GM23338 (cell line): ENCODE results near the gene PCCB.

Experiments used
- CREB1 ChIP-seq: fragments of 250-450 bp; sonication (Bioruptor Pico); IDR thresholded peaks from 2 replicates; pipeline ENCODE4 v1.5.0; 2020; ENCODE audit warnings: low read depth, mild to moderate bottlenecking, moderate library complexity
- CTCF ChIP-seq, 2 experiments: fragments of 200-600 bp in 1 of 2; sonication (generic) in 1 of 2; conservative IDR thresholded peaks; 2 replicates each; pipeline versions ENCODE4 v1.5.1 to v1.6.1; 2016 to 2017; ENCODE audit warnings: antibody characterized with exemption in 2 of 2, low read depth in 2 of 2, mild to moderate bottlenecking in 2 of 2, moderate library complexity in 1 of 2
- ETS1 ChIP-seq: IDR thresholded peaks from 2 replicates; pipeline ENCODE4 v1.6.1; 2016; ENCODE audit warnings: antibody characterized with exemption
- EZH2 ChIP-seq: fragments of 200-600 bp; sonication (generic); IDR thresholded peaks from one replicate; pipeline ENCODE4 v1.8.0; 2017; ENCODE audit warnings: antibody characterized with exemption, mild to moderate bottlenecking, low read depth; ENCODE audit not compliant: unreplicated experiment
- EZH2phosphoT487 ChIP-seq: fragments of 200-600 bp; sonication (generic); IDR thresholded peaks from one replicate; pipeline ENCODE4 v1.8.1; 2018; ENCODE audit warnings: antibody characterized with exemption; ENCODE audit not compliant: unreplicated experiment
- JUNB ChIP-seq: IDR thresholded peaks from one replicate; pipeline ENCODE4 v1.6.1; 2016; ENCODE audit warnings: antibody characterized with exemption; ENCODE audit not compliant: unreplicated experiment
- POLR2AphosphoS5 ChIP-seq: IDR thresholded peaks from 2 replicates; pipeline ENCODE4 v1.6.1; 2016; ENCODE audit warnings: antibody characterized with exemption, low read depth
- ZNF114 ChIP-seq: fragments of 250-450 bp; sonication (Bioruptor Pico); IDR thresholded peaks from 2 replicates; pipeline ENCODE4 v1.5.0; 2020; ENCODE audit warnings: mild to moderate bottlenecking, moderate library complexity
- ZNF331 ChIP-seq: fragments of 250-450 bp; sonication (Bioruptor Pico); IDR thresholded peaks from 2 replicates; pipeline ENCODE4 v1.5.0; 2020; ENCODE audit warnings: low read depth, mild to moderate bottlenecking, moderate library complexity
- TF ChIP-seq, protein P1 (sequence below): IDR thresholded peaks from one replicate; pipeline ENCODE4 v1.6.1; 2018; ENCODE audit warnings: antibody characterized with exemption; ENCODE audit not compliant: unreplicated experiment

DNA sequence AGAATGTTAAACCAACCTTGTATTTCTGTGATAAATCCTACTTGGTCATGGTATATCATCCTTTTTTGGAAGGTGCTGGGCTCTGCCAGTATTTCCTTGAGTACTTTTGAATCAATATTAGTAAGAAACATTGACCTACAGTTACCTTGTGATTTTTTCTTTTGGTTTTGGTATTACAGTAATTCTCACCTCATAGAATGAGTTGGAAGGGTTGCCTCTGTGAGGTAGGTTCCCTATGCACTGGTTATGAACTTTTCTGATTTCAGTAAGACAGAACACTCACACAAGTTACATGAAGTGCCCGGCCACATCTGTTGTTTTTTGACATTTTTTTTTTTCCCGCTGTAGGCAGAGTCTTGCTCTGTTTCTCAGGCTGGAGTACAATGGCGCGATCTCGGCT is 20.0 kb downstream of the PCCB start:
- TF ChIP-seq, protein P1, sequence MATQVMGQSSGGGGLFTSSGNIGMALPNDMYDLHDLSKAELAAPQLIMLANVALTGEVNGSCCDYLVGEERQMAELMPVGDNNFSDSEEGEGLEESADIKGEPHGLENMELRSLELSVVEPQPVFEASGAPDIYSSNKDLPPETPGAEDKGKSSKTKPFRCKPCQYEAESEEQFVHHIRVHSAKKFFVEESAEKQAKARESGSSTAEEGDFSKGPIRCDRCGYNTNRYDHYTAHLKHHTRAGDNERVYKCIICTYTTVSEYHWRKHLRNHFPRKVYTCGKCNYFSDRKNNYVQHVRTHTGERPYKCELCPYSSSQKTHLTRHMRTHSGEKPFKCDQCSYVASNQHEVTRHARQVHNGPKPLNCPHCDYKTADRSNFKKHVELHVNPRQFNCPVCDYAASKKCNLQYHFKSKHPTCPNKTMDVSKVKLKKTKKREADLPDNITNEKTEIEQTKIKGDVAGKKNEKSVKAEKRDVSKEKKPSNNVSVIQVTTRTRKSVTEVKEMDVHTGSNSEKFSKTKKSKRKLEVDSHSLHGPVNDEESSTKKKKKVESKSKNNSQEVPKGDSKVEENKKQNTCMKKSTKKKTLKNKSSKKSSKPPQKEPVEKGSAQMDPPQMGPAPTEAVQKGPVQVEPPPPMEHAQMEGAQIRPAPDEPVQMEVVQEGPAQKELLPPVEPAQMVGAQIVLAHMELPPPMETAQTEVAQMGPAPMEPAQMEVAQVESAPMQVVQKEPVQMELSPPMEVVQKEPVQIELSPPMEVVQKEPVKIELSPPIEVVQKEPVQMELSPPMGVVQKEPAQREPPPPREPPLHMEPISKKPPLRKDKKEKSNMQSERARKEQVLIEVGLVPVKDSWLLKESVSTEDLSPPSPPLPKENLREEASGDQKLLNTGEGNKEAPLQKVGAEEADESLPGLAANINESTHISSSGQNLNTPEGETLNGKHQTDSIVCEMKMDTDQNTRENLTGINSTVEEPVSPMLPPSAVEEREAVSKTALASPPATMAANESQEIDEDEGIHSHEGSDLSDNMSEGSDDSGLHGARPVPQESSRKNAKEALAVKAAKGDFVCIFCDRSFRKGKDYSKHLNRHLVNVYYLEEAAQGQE = no peak
- TF ChIP-seq ZNF114 (CRISPR knock-in tag) = no peak
- no peak for TF ChIP-seq CTCF (conservative IDR thresholded peaks at IDR 0.05; ENCODE audit: low read depth in 2 of 2)
- TF ChIP-seq EZH2 = no peak
- no peak for TF ChIP-seq POLR2AphosphoS5
- TF ChIP-seq EZH2phosphoT487 = no peak
- no peak for TF ChIP-seq ETS1
- TF ChIP-seq JUNB = no peak
- no peak for TF ChIP-seq ZNF331 (CRISPR knock-in tag)
- TF ChIP-seq CREB1 = no peak
